Left ventricle myocardium inferior (tissue), 1 donor: ENCODE data around the gene BAZ2A. TPM values are rescaled to one million over a fixed set of nuclear protein-coding genes. Genes with fewer than 3 reads are reported as not detected.

Experiments
- DNase-seq: peaks from one replicate; pipeline ENCODE4 v3.0.0-alpha.2; 2020
- H3K27ac ChIP-seq: fragments of 200-600 bp; replicated peaks from 2 replicates; pipeline ENCODE4 v1.8.0; 2021
- H3K27me3 ChIP-seq: fragments of 200-600 bp; 2 replicates; pipeline ENCODE4 v1.8.0; 2021; ENCODE audit warnings: low read depth
- H3K36me3 ChIP-seq: fragments of 200-600 bp; 2 replicates; pipeline ENCODE4 v1.8.0; 2021
- H3K4me1 ChIP-seq: fragments of 200-600 bp; 2 replicates; pipeline ENCODE4 v1.8.0; 2021
- H3K4me3 ChIP-seq: fragments of 200-600 bp; 2 replicates; pipeline ENCODE4 v1.8.0; 2021; ENCODE audit warnings: mild to moderate bottlenecking, moderate library complexity
- H3K9me3 ChIP-seq: fragments of 200-600 bp; replicated peaks from 2 replicates; pipeline ENCODE4 v1.8.0; 2021
- CTCF ChIP-seq: fragments of 200-600 bp; IDR thresholded peaks from 2 replicates; pipeline ENCODE4 v1.8.0; 2021; ENCODE audit warnings: antibody characterized with exemption, mild to moderate bottlenecking, borderline replicate concordance
- intact Hi-C: fragments of 100-400 bp; cut with micrococcal nuclease; formaldehyde crosslinking; loops from one replicate; pipeline ENCODE4 v1.11.0; 2022
- total RNA-seq: library from RNA; stranded (reverse); fragmentation: NEBNext Ultra II Directional; extraction: Animal tissue kit (Norgen Biotek cat#: 25700); gene quantifications from one replicate; pipeline ENCODE4 v1.2.1, GENCODE V29; 2021
- donor health status: DM: no; HTN: yes; CAD: no; lungs with severe emphysema.

The BAZ2A gene
- total RNA-seq, 1 donor from 2014 or later, result 39.1 TPM

DNA sequence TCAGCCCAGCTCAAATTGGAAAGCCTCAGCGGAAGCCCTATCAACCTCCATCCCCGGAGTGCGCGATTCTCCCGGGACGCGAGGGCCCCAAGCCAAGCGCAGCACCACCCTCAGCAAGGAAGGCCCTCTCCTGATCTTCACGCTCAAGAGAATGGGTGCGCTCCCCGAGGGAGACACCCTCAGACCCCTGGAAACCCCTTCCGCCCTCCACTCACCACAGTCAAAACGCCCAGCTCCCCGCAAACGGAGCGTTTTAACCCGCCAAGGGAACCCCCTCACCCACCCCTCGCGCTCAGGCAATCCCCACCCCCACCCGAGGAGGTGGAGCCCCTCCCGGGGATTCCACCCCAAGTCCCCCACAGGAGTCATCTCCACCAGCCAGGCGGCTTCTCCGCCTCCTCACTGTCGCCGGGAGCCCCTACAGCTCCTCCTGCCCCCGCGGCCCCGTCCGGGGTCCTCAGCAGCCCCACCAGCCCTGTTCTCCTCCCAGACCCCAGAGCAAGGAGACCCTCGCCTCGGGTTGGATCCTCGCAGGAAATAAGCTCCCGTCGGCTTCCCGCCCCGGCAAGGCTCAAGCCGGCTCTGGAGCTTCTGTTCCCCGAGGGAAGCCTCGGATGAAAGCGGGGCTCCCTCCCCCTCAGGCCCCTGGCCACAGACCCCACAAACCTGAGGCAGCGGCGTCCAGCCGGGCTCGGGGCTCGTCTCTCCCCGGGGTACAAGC lies 507 bp downstream of the BAZ2A start:
- Histone ChIP-seq H3K4me1 (peaks cover 97% of the 10 kb centered on the region), H3K27ac (peak overlapping the region; percentile 93), H3K4me3 (peak overlapping the region; percentile 100), H3K27me3 (no peaks in the 10 kb centered on the region), H3K36me3 (peaks cover 12% of the 10 kb centered on the region), H3K9me3 (no peaks in the 10 kb centered on the region)
- intact Hi-C loops, result no loop called here
- no peak for TF ChIP-seq CTCF
- peak; percentile 34 for DNase-seq

DNA sequence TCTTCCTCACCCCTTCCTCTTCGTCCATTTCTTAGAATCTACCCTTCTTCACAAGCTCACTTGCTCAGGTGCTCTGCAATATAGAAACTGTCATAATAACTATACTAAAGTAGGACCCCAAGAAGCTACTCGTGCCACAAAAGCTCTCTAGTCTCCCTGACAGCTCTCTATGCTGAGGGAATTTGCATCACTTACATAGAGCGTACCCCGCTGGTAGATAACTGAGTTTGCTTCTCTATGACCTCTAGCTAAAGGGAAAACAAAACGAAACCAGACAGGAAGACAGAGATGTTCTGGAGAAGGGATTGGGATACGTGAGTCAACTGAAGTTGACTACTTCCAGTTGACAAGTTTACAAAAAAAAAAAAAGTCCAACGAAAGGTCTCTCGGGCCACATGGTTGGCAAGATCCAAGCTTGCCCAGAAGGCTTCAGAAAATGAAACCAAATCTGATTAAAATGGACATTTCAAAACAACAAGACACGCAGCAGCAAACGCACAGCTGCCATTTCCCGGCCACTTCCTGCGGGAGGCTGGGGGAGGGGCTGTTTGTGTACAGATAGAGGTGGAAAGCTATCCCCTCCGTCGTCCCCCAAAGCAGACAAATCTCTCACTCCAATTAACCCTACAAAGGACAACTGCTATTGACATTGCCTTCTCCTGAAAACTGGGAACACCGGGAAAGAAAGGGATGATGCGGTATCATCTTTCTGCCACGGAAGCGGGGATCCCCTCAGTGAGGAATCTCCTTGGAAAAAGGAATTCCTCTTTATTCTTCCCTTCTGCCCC lies 1.3 kb downstream of the BAZ2A start:
- intact Hi-C loops, result no loop called here
- TF ChIP-seq CTCF, result no peak
- Histone ChIP-seq H3K9me3 (no peaks in the 10 kb centered on the region), H3K27ac (peak overlapping the region; percentile 93), H3K4me1 (peaks cover 97% of the 10 kb centered on the region), H3K36me3 (peaks cover 12% of the 10 kb centered on the region), H3K27me3 (no peaks in the 10 kb centered on the region), H3K4me3 (peak overlapping the region; percentile 100)
- DNase-seq, result peak; percentile 65

DNA sequence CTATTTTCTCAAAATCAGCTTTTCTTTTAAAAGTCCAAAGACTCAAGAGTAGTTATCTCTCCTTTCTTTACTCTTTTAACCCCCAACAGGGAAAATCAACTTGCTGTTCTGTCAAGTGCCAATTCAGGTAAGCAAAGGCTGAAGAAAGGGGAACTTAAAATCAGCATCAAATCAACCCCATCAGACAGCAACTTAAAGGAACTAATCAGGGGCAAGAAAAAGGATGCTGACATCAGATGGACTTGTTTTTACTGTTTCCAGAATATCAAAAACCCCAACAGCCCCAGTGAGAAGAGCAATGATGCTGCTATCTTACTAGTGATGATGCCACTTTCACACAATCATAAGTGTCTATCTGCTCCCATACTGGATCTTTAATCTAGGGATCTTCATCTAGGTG lies 3.4 kb downstream of the BAZ2A start:
- H3K4me1 ChIP-seq, result peaks cover 97% of the 10 kb centered on the region
- no peak overlapping the region for H3K4me3 ChIP-seq
- intact Hi-C loops, result no loop called here
- DNase-seq, result no peak
- TF ChIP-seq CTCF, result no peak
- H3K9me3 ChIP-seq, result no peaks in the 10 kb centered on the region
- no peak overlapping the region for H3K27ac ChIP-seq
- H3K36me3 ChIP-seq, result peaks cover 22% of the 10 kb centered on the region
- no peaks in the 10 kb centered on the region for H3K27me3 ChIP-seq

GRCh38 chr12:56622535-56622934 lies 7.6 kb downstream of the BAZ2A start:
- H3K4me3 ChIP-seq, result no peak overlapping the region
- no peak for TF ChIP-seq CTCF
- no peak for DNase-seq
- no peaks in the 10 kb centered on the region for H3K27me3 ChIP-seq
- H3K9me3 ChIP-seq, result no peaks in the 10 kb centered on the region
- peaks cover 97% of the 10 kb centered on the region for H3K4me1 ChIP-seq
- H3K36me3 ChIP-seq, result peaks cover 48% of the 10 kb centered on the region
- H3K27ac ChIP-seq, result no peak overlapping the region
- intact Hi-C loops, result no loop called here

- peak overlapping the region; percentile 71 for H3K27ac ChIP-seq
- H3K9me3 ChIP-seq, result no peaks in the 10 kb centered on the region
- H3K4me1 ChIP-seq, result peaks cover 70% of the 10 kb centered on the region
- H3K36me3 ChIP-seq, result peaks cover 82% of the 10 kb centered on the region
- intact Hi-C loops, result no loop called here
- no peak for TF ChIP-seq CTCF
- H3K27me3 ChIP-seq, result no peaks in the 10 kb centered on the region
- no peak for DNase-seq
- peak overlapping the region; percentile 10 for H3K4me3 ChIP-seq
These were observed 13.2 kb downstream of the BAZ2A start for GRCh38 chr12:56616925-56617324.
